Measurements from ENCODE around the gene RAB3C. TPM values are rescaled to one million over a fixed set of nuclear protein-coding genes. Genes with fewer than 3 reads are reported as not detected.
"Not testable (repeated sequence)": the region's sequence is repeated elsewhere in the genome, so short reads cannot be mapped to it uniquely, and the experiment has no call there.

RAB3C gene
- total RNA-seq, 3 donors from 2014 or later = 0.29 to 6.1 (median 2.6) TPM

DNA sequence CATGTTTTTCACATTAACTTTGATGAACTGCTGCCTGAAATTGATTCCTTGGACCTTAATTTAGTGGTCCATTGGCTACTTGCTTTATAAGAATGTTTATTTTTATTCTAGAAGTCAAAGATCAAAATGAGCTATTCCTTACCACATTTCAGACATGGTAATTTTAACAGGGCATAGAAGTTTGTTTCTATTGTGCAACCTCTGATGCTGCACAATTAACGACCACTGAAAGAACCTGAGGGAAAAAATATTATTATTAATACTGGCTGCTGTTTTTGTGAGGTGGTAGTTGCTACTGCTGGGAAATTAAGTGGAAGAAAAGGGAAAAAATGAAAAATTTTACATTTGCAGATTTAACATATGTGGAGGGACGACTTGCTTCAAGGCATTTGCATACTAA is 37.9 kb upstream of the RAB3C start:
- Histone ChIP-seq H3K27me3 (no peaks in the 10 kb centered on the region), H3K4me3 (no peak overlapping the region), H3K27ac (no peak overlapping the region), H3K36me3 (no peaks in the 10 kb centered on the region), H3K9me3 (no peaks in the 10 kb centered on the region), H3K4me1 (no peaks in the 10 kb centered on the region)
- DNase-seq (ENCODE audit: low spot score in 2 of 2) = no peak
- intact Hi-C loops (cut with DNase I; ENCODE audit: low total_unique reads) = no loop called here
- TF ChIP-seq, protein P1, sequence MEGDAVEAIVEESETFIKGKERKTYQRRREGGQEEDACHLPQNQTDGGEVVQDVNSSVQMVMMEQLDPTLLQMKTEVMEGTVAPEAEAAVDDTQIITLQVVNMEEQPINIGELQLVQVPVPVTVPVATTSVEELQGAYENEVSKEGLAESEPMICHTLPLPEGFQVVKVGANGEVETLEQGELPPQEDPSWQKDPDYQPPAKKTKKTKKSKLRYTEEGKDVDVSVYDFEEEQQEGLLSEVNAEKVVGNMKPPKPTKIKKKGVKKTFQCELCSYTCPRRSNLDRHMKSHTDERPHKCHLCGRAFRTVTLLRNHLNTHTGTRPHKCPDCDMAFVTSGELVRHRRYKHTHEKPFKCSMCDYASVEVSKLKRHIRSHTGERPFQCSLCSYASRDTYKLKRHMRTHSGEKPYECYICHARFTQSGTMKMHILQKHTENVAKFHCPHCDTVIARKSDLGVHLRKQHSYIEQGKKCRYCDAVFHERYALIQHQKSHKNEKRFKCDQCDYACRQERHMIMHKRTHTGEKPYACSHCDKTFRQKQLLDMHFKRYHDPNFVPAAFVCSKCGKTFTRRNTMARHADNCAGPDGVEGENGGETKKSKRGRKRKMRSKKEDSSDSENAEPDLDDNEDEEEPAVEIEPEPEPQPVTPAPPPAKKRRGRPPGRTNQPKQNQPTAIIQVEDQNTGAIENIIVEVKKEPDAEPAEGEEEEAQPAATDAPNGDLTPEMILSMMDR (IDR thresholded peaks at IDR 0.05) = no peak
- no peak for TF ChIP-seq POLR2A (IDR thresholded peaks at IDR 0.05)
- no peak for TF ChIP-seq POLR2AphosphoS5 (IDR thresholded peaks at IDR 0.05)

GRCh38 chr5:58545912-58546311 is 37.0 kb upstream of the RAB3C start:
- no peak for DNase-seq (ENCODE audit: low spot score in 2 of 2)
- Histone ChIP-seq H3K36me3 (no peaks in the 10 kb centered on the region), H3K27me3 (no peaks in the 10 kb centered on the region), H3K4me3 (no peak overlapping the region), H3K4me1 (no peaks in the 10 kb centered on the region), H3K27ac (no peak overlapping the region), H3K9me3 (no peaks in the 10 kb centered on the region)
- no peak for TF ChIP-seq POLR2A (IDR thresholded peaks at IDR 0.05)
- TF ChIP-seq, protein P1 (IDR thresholded peaks at IDR 0.05) = no peak
- no peak for TF ChIP-seq POLR2AphosphoS5 (IDR thresholded peaks at IDR 0.05)
- intact Hi-C loops (cut with DNase I; ENCODE audit: low total_unique reads) = no loop called here

DNA sequence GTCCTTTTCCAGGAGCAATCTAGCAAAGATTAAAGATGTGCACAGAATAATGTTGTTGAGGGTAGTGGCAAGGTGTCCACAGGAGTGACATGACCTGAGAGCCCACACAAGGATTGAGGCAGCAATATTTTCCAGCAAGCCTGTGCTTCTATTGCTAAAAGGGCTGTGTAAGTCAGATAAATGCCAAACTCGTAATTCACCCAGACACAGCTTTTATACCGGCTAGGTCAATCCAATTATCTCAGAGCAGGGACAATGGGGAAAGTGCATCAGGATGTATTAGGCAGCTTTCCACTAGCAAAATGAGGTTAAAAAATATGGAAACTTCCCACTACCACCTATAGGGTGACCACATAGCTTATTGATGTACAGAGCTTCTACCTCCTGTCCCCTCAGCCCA is 34.8 kb upstream of the RAB3C start:
- no peaks in the 10 kb centered on the region for H3K36me3 ChIP-seq
- TF ChIP-seq POLR2AphosphoS5 (IDR thresholded peaks at IDR 0.05) (no peak), POLR2A (IDR thresholded peaks at IDR 0.05) (no peak)
- TF ChIP-seq, protein P1 (IDR thresholded peaks at IDR 0.05) = no peak
- no peak for DNase-seq (ENCODE audit: low spot score in 2 of 2)
- no peaks in the 10 kb centered on the region for H3K9me3 ChIP-seq
- H3K4me3 ChIP-seq = no peak overlapping the region
- intact Hi-C loops (cut with DNase I; ENCODE audit: low total_unique reads) = no loop called here
- H3K27me3 ChIP-seq = no peaks in the 10 kb centered on the region
- H3K27ac ChIP-seq = no peak overlapping the region
- H3K4me1 ChIP-seq = no peaks in the 10 kb centered on the region

GRCh38 chr5:58551492-58551891 is 31.4 kb upstream of the RAB3C start:
- H3K9me3 ChIP-seq = no peaks in the 10 kb centered on the region
- intact Hi-C loops (cut with DNase I; ENCODE audit: low total_unique reads) = no loop called here
- H3K4me1 ChIP-seq = no peaks in the 10 kb centered on the region
- no peaks in the 10 kb centered on the region for H3K36me3 ChIP-seq
- no peak overlapping the region for H3K27ac ChIP-seq
- H3K4me3 ChIP-seq = no peak overlapping the region
- no peak for DNase-seq (ENCODE audit: low spot score in 2 of 2)
- no peaks in the 10 kb centered on the region for H3K27me3 ChIP-seq
- TF ChIP-seq POLR2AphosphoS5 (IDR thresholded peaks at IDR 0.05) = no peak
- TF ChIP-seq, protein P1 (IDR thresholded peaks at IDR 0.05) = no peak
- no peak for TF ChIP-seq POLR2A (IDR thresholded peaks at IDR 0.05)

DNA sequence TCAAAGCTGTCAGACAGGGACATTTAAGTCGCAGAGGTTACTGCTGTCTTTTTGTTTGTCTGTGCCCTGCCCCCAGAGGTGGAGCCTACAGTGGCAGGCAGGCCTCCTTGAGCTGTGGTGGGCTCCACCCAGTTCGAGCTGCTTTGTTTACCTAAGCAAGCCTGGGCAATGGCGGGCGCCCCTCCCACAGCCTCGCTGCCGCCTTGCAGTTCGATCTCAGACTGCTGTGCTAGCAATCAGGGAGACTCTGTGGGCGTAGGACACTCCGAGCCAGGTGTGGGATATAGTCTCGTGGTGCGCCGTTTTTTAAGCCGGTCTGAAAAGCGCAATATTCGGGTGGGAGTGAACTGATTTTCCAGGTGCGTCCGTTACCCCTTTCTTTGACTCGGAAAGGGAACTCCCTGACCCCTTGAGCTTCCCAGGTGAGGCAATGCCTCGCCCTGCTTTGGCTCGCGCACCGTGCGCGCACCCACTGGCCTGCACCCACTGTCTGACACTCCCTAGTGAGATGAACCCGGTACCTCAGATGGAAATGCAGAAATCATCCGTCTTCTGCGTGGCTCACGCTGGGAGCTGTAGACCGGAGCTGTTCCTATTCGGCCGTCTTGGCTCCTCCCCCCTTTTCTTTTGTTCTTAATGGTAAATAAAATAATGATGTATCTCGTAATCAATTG is 25.1 kb upstream of the RAB3C start:
- DNase-seq (ENCODE audit: low spot score in 2 of 2); H3K27me3 ChIP-seq; H3K4me1 ChIP-seq; H3K9me3 ChIP-seq; intact Hi-C loops (cut with DNase I; ENCODE audit: low total_unique reads); H3K4me3 ChIP-seq; H3K27ac ChIP-seq; H3K36me3 ChIP-seq: not testable (repeated sequence)

DNA sequence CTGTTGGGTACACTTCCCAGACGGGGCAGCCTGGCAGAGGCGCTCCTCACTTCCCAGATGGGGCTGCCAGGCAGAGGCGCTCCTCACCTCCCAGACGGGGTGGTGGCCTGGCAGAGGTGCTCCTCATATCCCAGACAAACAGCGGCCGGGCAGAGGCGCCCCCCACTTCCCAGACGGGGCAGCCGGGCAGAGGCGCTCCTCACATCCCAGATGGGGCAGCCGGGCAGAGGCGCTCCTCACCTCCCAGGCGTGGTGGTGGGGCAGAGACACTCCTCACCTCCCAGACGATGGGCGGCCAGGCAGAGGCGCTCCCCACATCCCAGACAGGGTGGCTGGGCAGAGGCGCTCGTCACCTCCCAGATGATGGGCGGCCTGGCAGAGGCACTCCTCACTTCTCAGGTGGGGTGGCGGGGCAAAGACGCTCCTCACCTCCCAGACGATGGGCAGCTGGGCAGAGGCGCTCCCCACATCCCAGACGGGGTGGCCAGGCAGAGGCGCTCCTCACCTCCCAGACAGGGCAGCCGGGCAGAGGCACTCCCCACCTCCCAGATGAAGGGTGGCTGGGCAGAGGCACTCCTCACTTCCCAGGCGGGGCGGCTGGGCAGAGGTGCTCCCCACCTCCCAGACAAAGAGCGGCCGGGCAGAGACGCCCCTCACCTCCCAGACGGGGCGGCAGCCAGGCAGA is 19.7 kb upstream of the RAB3C start:
- DNase-seq (ENCODE audit: low spot score in 2 of 2); intact Hi-C loops (cut with DNase I; ENCODE audit: low total_unique reads); H3K9me3 ChIP-seq; H3K27ac ChIP-seq; H3K36me3 ChIP-seq; H3K27me3 ChIP-seq; H3K4me1 ChIP-seq; H3K4me3 ChIP-seq: not testable (repeated sequence)

GRCh38 chr5:58564043-58564832 is 18.6 kb upstream of the RAB3C start:
- H3K36me3 ChIP-seq; H3K27me3 ChIP-seq; H3K4me3 ChIP-seq; intact Hi-C loops (cut with DNase I; ENCODE audit: low total_unique reads); H3K27ac ChIP-seq; H3K4me1 ChIP-seq; H3K9me3 ChIP-seq; DNase-seq (ENCODE audit: low spot score in 2 of 2): not testable (repeated sequence)

Data from breast epithelium (tissue), 4 donors.